HepG2 (cell line): ENCODE data around the gene MAP2K7. TPM values are rescaled to one million over a fixed set of nuclear protein-coding genes. Genes with fewer than 3 reads are reported as not detected.

Source experiments
- HIVEP1 ChIP-seq: sonication (generic); formaldehyde crosslinking; IDR thresholded peaks from 2 replicates; pipeline ENCODE4 v1.4.0; 2020; ENCODE audit warnings: mild to moderate bottlenecking, missing genetic modification reagents
- HOXA3 ChIP-seq: sonication (generic); formaldehyde crosslinking; IDR thresholded peaks from 2 replicates; pipeline ENCODE4 v1.5.0; 2020; ENCODE audit warnings: missing genetic modification reagents
- RBAK ChIP-seq: sonication (generic); formaldehyde crosslinking; IDR thresholded peaks from 2 replicates; pipeline ENCODE4 v1.5.1; 2020; ENCODE audit warnings: mild to moderate bottlenecking, missing genetic modification reagents
- RORA ChIP-seq: sonication (generic); formaldehyde crosslinking; IDR thresholded peaks from 2 replicates; pipeline ENCODE4 v1.5.0; 2020; ENCODE audit warnings: mild to moderate bottlenecking, missing genetic modification reagents, moderate library complexity
- SP1 ChIP-seq, 2 experiments: fragments of 450-650 bp in 1 of 2; sonication (generic) in 1 of 2; formaldehyde crosslinking in 1 of 2; IDR thresholded peaks; 2 replicates each; pipeline versions ENCODE4 v1.4.0 to v1.6.1; 2016 to 2020; ENCODE audit warnings: missing genetic modification reagents in 1 of 2
- ZNF124 ChIP-seq: sonication (generic); formaldehyde crosslinking; IDR thresholded peaks from 2 replicates; pipeline ENCODE4 v1.4.0; 2020; ENCODE audit warnings: missing genetic modification reagents
- ZNF160 ChIP-seq: sonication (generic); formaldehyde crosslinking; IDR thresholded peaks from 2 replicates; pipeline ENCODE4 v1.8.0; 2022; ENCODE audit warnings: mild to moderate bottlenecking, inconsistent platforms, missing genetic modification reagents
- ZNF232 ChIP-seq: sonication (generic); formaldehyde crosslinking; IDR thresholded peaks from 2 replicates; pipeline ENCODE4 v1.4.0; 2020; ENCODE audit warnings: missing genetic modification reagents, borderline replicate concordance
- ZNF292 ChIP-seq: sonication (generic); formaldehyde crosslinking; IDR thresholded peaks from 2 replicates; pipeline ENCODE4 v1.8.1; 2022; ENCODE audit warnings: mild to moderate bottlenecking, low read depth, missing genetic modification reagents, borderline replicate concordance
- ZNF33B ChIP-seq: sonication (generic); formaldehyde crosslinking; IDR thresholded peaks from 2 replicates; pipeline ENCODE4 v1.5.1; 2020; ENCODE audit warnings: mild to moderate bottlenecking, missing genetic modification reagents
- ZNF629 ChIP-seq: sonication (generic); formaldehyde crosslinking; conservative IDR thresholded peaks from 2 replicates; pipeline ENCODE4 v1.5.0; 2020; ENCODE audit warnings: missing genetic modification reagents
- polyA plus RNA-seq, 8 experiments: library from polyadenylated mRNA; depleted of rRNA in 3 of 8; stranded (reverse) in 7 of 8; unstranded in 1 of 8; fragments of >200 nt; fragmentation: Illumina TruSeq in 4 of 8; extraction: Trizol in 4 of 8; gene quantifications; 2 replicates each; pipeline versions ENCODE4 v1.2.1 to v1.2.3, GENCODE V29; 2011 to 2016; ENCODE audit warnings: low read depth in 4 of 8, missing spikeins in 1 of 8, mixed read lengths in 1 of 8; ENCODE audit not compliant: insufficient read depth in 1 of 8
- total RNA-seq, 5 experiments: library from RNA; depleted of rRNA; stranded (reverse); fragments of >200 nt; fragmentation: Illumina TruSeq; extraction: Trizol; gene quantifications; 2 replicates each; pipeline ENCODE4 v1.2.3, GENCODE V29; 2016; ENCODE audit warnings: low read depth in 1 of 5
- TF ChIP-seq, protein P1 (sequence below): sonication (generic); formaldehyde crosslinking; IDR thresholded peaks from 2 replicates; pipeline ENCODE4 v1.4.0; 2020; ENCODE audit warnings: missing genetic modification reagents, low read depth, mild to moderate bottlenecking, borderline replicate concordance
- TF ChIP-seq, protein P2 (sequence below), 2 experiments: fragments of 450-650 bp in 1 of 2; sonication (generic) in 1 of 2; formaldehyde crosslinking in 1 of 2; IDR thresholded peaks; 2 replicates each; pipeline versions ENCODE4 v1.6.1 to v1.8.0; 2016 to 2022; ENCODE audit warnings: antibody characterized with exemption in 1 of 2, mild to moderate bottlenecking in 1 of 2, missing genetic modification reagents in 1 of 2
- TF ChIP-seq, protein P3 (sequence below): sonication (generic); formaldehyde crosslinking; IDR thresholded peaks from 2 replicates; pipeline ENCODE4 v1.4.0; 2020; ENCODE audit warnings: mild to moderate bottlenecking, missing genetic modification reagents
- TF ChIP-seq, protein P4 (sequence below): sonication (generic); formaldehyde crosslinking; IDR thresholded peaks from 2 replicates; pipeline ENCODE4 v1.8.1; 2023; ENCODE audit warnings: mild to moderate bottlenecking, moderate library complexity, missing genetic modification reagents

Gene MAP2K7
- total and polyA plus RNA-seq, 2 of the 13 experiments (the other 11 are each of a cell fraction or from before 2014, with no cell fraction given): 9.0 to 10.8 TPM

DNA sequence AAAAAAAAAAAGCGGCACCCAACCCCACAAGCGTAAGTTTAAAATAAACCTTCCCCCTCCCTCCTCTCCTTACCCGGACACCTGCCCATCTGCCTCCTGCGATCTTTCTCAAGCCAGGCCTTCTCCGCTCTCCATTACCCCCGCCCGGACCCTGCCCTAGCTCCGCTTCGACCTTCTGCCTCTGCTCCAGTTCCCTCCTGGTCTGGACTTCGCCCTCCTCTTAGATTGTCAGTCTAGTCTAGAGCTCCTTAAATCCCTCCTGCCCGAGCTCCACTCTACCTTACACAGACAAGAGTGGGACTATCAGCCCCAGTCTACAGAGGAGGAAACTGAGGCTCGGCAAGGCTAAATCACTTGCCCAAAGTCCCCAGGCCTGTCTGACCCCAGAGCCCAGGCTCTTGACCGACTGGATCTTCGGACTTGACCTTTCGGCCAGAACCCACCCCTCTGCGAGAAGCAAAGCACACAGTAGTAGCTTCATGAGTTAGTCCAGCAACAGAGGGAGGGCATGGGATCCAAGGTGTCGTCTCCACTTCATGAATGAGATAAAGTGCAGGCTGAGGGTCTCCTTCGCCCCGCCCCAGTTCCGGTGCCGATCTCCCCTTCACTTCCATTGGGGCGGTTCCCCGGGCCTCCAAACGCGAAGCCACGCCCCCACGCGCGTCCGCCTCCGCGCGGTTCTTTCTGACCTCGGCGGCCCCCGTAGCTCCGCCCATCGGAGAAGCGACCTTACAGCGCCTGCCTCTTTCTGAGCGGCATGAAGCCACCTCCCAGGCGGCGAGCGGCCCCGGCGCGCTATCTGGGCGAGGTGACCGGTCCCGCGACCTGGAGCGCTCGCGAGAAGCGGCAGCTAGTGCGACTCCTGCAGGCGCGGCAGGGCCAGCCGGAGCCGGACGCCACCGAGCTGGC lies 16.2 kb downstream of the MAP2K7 start, which contains the start of gene SNAPC2 (continued):
- TF ChIP-seq RBAK: no peak
- TF ChIP-seq, protein P1, sequence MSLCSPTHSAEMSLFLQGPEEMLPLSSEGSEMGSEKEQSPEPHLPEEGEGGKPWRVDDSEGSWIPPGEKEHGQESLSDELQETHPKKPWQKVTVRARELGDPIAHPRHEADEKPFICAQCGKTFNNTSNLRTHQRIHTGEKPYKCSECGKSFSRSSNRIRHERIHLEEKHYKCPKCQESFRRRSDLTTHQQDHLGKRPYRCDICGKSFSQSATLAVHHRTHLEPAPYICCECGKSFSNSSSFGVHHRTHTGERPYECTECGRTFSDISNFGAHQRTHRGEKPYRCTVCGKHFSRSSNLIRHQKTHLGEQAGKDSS (CRISPR knock-in tag): peak; percentile 23; the same call in 1 of the 2 replicates
- TF ChIP-seq, protein P2, sequence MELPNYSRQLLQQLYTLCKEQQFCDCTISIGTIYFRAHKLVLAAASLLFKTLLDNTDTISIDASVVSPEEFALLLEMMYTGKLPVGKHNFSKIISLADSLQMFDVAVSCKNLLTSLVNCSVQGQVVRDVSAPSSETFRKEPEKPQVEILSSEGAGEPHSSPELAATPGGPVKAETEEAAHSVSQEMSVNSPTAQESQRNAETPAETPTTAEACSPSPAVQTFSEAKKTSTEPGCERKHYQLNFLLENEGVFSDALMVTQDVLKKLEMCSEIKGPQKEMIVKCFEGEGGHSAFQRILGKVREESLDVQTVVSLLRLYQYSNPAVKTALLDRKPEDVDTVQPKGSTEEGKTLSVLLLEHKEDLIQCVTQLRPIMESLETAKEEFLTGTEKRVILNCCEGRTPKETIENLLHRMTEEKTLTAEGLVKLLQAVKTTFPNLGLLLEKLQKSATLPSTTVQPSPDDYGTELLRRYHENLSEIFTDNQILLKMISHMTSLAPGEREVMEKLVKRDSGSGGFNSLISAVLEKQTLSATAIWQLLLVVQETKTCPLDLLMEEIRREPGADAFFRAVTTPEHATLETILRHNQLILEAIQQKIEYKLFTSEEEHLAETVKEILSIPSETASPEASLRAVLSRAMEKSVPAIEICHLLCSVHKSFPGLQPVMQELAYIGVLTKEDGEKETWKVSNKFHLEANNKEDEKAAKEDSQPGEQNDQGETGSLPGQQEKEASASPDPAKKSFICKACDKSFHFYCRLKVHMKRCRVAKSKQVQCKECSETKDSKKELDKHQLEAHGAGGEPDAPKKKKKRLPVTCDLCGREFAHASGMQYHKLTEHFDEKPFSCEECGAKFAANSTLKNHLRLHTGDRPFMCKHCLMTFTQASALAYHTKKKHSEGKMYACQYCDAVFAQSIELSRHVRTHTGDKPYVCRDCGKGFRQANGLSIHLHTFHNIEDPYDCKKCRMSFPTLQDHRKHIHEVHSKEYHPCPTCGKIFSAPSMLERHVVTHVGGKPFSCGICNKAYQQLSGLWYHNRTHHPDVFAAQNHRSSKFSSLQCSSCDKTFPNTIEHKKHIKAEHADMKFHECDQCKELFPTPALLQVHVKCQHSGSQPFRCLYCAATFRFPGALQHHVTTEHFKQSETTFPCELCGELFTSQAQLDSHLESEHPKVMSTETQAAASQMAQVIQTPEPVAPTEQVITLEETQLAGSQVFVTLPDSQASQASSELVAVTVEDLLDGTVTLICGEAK (IDR thresholded peaks at IDR 0.05): no peak
- TF ChIP-seq, protein P2 (CRISPR knock-in tag; IDR thresholded peaks at IDR 0.05): no peak; the same call in none of the 2 replicates
- no peak for TF ChIP-seq ZNF292
- peak; percentile 77; the same call in 1 of the 2 replicates for TF ChIP-seq ZNF124 (CRISPR knock-in tag)
- TF ChIP-seq, protein P3, sequence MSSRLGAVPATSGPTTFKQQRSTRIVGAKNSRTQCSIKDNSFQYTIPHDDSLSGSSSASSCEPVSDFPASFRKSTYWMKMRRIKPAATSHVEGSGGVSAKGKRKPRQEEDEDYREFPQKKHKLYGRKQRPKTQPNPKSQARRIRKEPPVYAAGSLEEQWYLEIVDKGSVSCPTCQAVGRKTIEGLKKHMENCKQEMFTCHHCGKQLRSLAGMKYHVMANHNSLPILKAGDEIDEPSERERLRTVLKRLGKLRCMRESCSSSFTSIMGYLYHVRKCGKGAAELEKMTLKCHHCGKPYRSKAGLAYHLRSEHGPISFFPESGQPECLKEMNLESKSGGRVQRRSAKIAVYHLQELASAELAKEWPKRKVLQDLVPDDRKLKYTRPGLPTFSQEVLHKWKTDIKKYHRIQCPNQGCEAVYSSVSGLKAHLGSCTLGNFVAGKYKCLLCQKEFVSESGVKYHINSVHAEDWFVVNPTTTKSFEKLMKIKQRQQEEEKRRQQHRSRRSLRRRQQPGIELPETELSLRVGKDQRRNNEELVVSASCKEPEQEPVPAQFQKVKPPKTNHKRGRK (CRISPR knock-in tag): no peak
- peak; percentile 85; the same call in 1 of the 2 replicates for TF ChIP-seq SP1 (IDR thresholded peaks at IDR 0.05)
- peak; percentile 98 for TF ChIP-seq SP1 (CRISPR knock-in tag; IDR thresholded peaks at IDR 0.05)
- no peak for TF ChIP-seq RORA (CRISPR knock-in tag)
- TF ChIP-seq ZNF232 (CRISPR knock-in tag): no peak; the same call in 1 of the 2 replicates
- no peak for TF ChIP-seq HIVEP1 (CRISPR knock-in tag)
- TF ChIP-seq ZNF629 (CRISPR knock-in tag): peak; percentile 83
- TF ChIP-seq ZNF33B (CRISPR knock-in tag): no peak; the same call in 1 of the 2 replicates
- TF ChIP-seq HOXA3 (CRISPR knock-in tag): peak; percentile 85
- peak; percentile 60; the same call in 1 of the 2 replicates for TF ChIP-seq ZNF160 (CRISPR knock-in tag)
- TF ChIP-seq, protein P4, sequence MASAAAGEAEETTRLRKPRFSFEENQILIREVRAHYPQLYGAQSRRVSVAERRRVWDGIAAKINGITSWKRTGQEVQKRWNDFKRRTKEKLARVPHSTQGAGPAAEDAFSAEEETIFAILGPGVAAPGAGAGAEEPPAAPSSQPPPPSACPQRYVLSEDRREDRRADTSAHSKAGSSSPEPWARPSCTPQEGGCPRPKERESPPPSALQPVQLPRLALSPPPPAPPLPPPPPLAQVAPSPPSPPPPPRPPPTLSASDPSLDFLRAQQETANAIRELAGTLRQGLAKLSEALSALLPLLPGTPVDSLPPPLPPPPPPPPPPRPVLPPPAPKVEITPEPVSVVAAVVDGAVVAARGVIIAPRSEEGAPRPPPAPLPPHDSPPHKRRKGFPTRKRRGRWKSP (CRISPR knock-in tag): peak; percentile 75; the same call in 1 of the 2 replicates
